ENCODE results near the gene ATG4B. TPM values are rescaled to one million over a fixed set of nuclear protein-coding genes. Genes with fewer than 3 reads are reported as not detected.

The ATG4B gene
- total and polyA plus RNA-seq, 9 of the 15 experiments (the other 6 are each of a cell fraction or from before 2014, with no cell fraction given), result 5.9 to 58.8 (median 35.6) TPM

- intact Hi-C loops (cut with micrococcal nuclease), result no loop called here
- peaks cover 74% of the 10 kb centered on the region; the same call in 2 of the 3 replicates for H3K36me3 ChIP-seq (ENCODE audit: control insufficient read depth, insufficient read depth, low read length)
- peak overlapping the region; percentile 43; the same call in 1 of the 2 replicates for H3K4me2 ChIP-seq (ENCODE audit: insufficient read depth, low read length)
These were observed 7.6 kb upstream of the ATG4B start for GRCh38 chr2:241629762-241630435.

More at GRCh38 chr2:241629762-241630435, 7.6 kb upstream of the ATG4B start:
- ChIA-PET POLR2A (interaction anchor here (0.6 to 1.3 kb wide), 2 partner anchors 17 to 150 kb away, joined by 3 read pairs; no protein-coding TSS in a partner anchor), CTCF (ENCODE audit: low intra/inter-chr PET ratio) (no interaction called here)
- H3K27me3 ChIP-seq (ENCODE audit: control insufficient read depth in 2 of 2, insufficient read depth in 2 of 2, low read length in 2 of 2), result no peaks in the 10 kb centered on the region
- peaks cover 2% of the 10 kb centered on the region for H3K9me1 ChIP-seq (ENCODE audit: control insufficient read depth, insufficient read depth, low read length)
- peaks cover 81% of the 10 kb centered on the region for H3K79me2 ChIP-seq (ENCODE audit: control insufficient read depth, insufficient read depth, low read length)
- 30% methylated on average over 11 of the region's 11 CpGs for WGBS (ENCODE audit: insufficient coverage, low coverage, missing lambda C conversion rate)
- peak overlapping the region; percentile 51; the same call in 1 of the 3 replicates for H3K27ac ChIP-seq (ENCODE audit: extremely low read depth, low read depth, low read length)
- in situ Hi-C loops (cut with MboI), result no loop called here
- BruUV-seq (replicated peaks), result no TSS peak
- no peak overlapping the region for H2AFZ ChIP-seq (ENCODE audit: low read depth, low read length)
- peak overlapping the region in 1 of 2 experiments; percentile 28; a peak in 1 of 4 replicates for H3K9ac ChIP-seq (ENCODE audit: insufficient read depth in 1 of 2, low read depth in 2 of 2, low read length in 2 of 2)
- FAIRE-seq, result peak; percentile 77
- H4K20me1 ChIP-seq (replicated peaks; ENCODE audit: control insufficient read depth, insufficient read depth, low read length), result no peaks in the 10 kb centered on the region
- H3K9me3 ChIP-seq (replicated peaks; ENCODE audit: control insufficient read depth, insufficient read depth, low read depth, low read length), result no peaks in the 10 kb centered on the region
- DNase-seq (ENCODE audit: extremely low read depth in 1 of 4, low spot score in 3 of 4), result peak in 2 of 4 experiments; percentile 33 to 41
- no peak overlapping the region for H3K4me3 ChIP-seq
- ATAC-seq, result peak; percentile 67
- no peak for TF ChIP-seq TFAP4 (CRISPR knock-in tag; IDR thresholded peaks at IDR 0.05; ENCODE audit: borderline replicate concordance)
- H3K4me1 ChIP-seq (replicated peaks in 1 of 2; ENCODE audit: control insufficient read depth in 2 of 2, insufficient read depth in 2 of 2, low read length in 2 of 2), result peaks cover 4 to 11% of the 10 kb centered on the region in 2 experiments; a peak in 4 of 5 replicates
